Testis (tissue), 3 donors: ENCODE data around the gene PRCP. TPM values are rescaled to one million over a fixed set of nuclear protein-coding genes. Genes with fewer than 3 reads are reported as not detected.

Experiments used
- DNase-seq: peaks from one replicate; pipeline ENCODE4 v3.0.0-alpha.2; 2019
- H3K27ac ChIP-seq, 2 donors: fragments of 200-600 bp; sonication (generic); one replicate each; pipeline ENCODE4 v1.5.1; 2019
- H3K27me3 ChIP-seq: fragments of 200-600 bp; sonication (generic); one replicate; pipeline ENCODE4 v1.5.1; 2019
- H3K36me3 ChIP-seq: fragments of 200-600 bp; sonication (generic); one replicate; pipeline ENCODE4 v1.5.1; 2017; ENCODE audit warnings: low read depth; ENCODE audit errors: missing control alignments
- H3K4me1 ChIP-seq: fragments of 200-600 bp; sonication (generic); one replicate; pipeline ENCODE4 v1.5.1; 2019
- H3K4me3 ChIP-seq, 2 donors: fragments of 200-600 bp; sonication (generic); one replicate each; pipeline ENCODE4 v1.5.1; 2017 to 2019
- H3K9me3 ChIP-seq: fragments of 200-600 bp; sonication (generic); one replicate; pipeline ENCODE4 v1.5.1; 2017
- POLR2A ChIP-seq: fragments of 450-650 bp; IDR thresholded peaks from one replicate; pipeline ENCODE4 v1.6.1; 2017; ENCODE audit warnings: antibody characterized with exemption, mild to moderate bottlenecking, moderate library complexity
- WGBS, 2 donors: methylation state at CpG; one replicate each; pipeline ENCODE4 v1.1.5; 2018; 5-methylcytosine and 5-hydroxymethylcytosine counted together
- intact Hi-C: fragments of 100-400 bp; cut with DNase I; formaldehyde crosslinking; loops from one replicate; pipeline ENCODE4 v1.15.1; 2023; ENCODE audit warnings: low total_unique reads
- polyA plus RNA-seq: library from polyadenylated mRNA; stranded (reverse); fragments of 350-450 nt; fragmentation: Illumina TruSeq; extraction: RNeasy Lipid Tissue Mini Kit (QIAGEN cat#74804); gene quantifications from one replicate; pipeline ENCODE4 v1.2.3, GENCODE V29; 2014; ENCODE audit warnings: low read depth, low replicate concordance; ENCODE audit not compliant: insufficient read depth
- total RNA-seq, 2 donors: library from RNA; depleted of rRNA; stranded (reverse); fragments of >200 nt; gene quantifications; one replicate each; pipeline ENCODE4 v1.2.3, GENCODE V29; 2016
- TF ChIP-seq, protein P1 (sequence below), 3 experiments: fragments of 450-650 bp in 2 of 3; fragments of 200-600 bp in 1 of 3; sonication (generic) in 1 of 3; IDR thresholded peaks; one replicate each; pipeline ENCODE4 v1.5.1; 2016 to 2019; ENCODE audit warnings: antibody characterized with exemption in 3 of 3, mild to moderate bottlenecking in 2 of 3, moderate library complexity in 1 of 3

The PRCP gene
- total and polyA plus RNA-seq, 3 donors from 2014 or later: 41.3 to 118 (median 46.9) TPM

DNA sequence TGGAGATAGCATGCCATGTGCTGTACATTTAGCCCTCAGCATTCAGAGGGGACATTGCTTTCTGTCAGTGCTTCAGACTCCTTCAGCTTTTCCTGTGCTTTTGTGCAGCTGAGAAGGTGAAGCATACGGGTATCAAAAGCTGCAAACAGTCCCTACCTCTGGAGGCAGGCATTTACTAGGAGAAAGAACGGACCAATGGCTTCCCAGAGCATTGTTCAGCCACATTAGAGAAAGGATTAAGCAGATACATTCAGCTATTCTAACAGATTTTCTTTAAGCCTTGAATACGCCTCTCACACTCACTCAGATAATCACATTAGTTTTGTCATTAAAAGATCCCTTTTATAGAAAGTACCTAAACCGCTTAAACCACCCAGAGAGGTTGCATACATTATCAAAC is 85.9 kb downstream of the PRCP start:
- 89 to 93% methylated on average over 4 of the region's 4 CpGs for WGBS, 2 donors
- no peak overlapping the region for H3K4me3 ChIP-seq
- DNase-seq: no peak
- TF ChIP-seq POLR2A: no peak
- TF ChIP-seq, protein P1, sequence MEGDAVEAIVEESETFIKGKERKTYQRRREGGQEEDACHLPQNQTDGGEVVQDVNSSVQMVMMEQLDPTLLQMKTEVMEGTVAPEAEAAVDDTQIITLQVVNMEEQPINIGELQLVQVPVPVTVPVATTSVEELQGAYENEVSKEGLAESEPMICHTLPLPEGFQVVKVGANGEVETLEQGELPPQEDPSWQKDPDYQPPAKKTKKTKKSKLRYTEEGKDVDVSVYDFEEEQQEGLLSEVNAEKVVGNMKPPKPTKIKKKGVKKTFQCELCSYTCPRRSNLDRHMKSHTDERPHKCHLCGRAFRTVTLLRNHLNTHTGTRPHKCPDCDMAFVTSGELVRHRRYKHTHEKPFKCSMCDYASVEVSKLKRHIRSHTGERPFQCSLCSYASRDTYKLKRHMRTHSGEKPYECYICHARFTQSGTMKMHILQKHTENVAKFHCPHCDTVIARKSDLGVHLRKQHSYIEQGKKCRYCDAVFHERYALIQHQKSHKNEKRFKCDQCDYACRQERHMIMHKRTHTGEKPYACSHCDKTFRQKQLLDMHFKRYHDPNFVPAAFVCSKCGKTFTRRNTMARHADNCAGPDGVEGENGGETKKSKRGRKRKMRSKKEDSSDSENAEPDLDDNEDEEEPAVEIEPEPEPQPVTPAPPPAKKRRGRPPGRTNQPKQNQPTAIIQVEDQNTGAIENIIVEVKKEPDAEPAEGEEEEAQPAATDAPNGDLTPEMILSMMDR (IDR thresholded peaks at IDR 0.05): no peak
- intact Hi-C loops: no loop called here
- H3K36me3 ChIP-seq: no peaks in the 10 kb centered on the region
- H3K9me3 ChIP-seq: no peaks in the 10 kb centered on the region
- H3K27ac ChIP-seq: no peak overlapping the region
- no peaks in the 10 kb centered on the region for H3K4me1 ChIP-seq
- no peaks in the 10 kb centered on the region for H3K27me3 ChIP-seq

DNA sequence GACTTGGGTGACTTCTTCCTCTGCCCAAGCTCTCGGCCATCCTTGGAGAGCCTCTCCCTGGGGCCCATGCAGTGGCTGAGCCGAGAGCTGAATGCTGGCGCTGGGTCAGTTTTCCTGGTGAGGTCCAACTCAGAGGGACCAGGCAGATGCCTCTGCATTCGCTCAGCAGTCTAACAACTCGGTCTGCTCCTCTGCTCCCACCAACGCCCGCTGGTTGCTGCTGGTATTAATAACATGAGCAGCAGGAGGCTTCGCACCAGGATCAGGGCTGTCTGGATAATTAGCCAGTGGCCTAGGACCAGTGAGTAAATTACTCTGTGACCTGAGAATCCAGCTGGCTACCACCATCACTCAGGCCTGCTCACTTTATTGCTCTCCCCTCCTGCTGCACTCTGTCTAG is 88.9 kb downstream of the PRCP start:
- Histone ChIP-seq H3K4me1 (no peaks in the 10 kb centered on the region), H3K27me3 (no peaks in the 10 kb centered on the region), H3K27ac (no peak overlapping the region), H3K9me3 (no peaks in the 10 kb centered on the region), H3K36me3 (no peaks in the 10 kb centered on the region), H3K4me3 (no peak overlapping the region)
- intact Hi-C loops: no loop called here
- WGBS, 2 donors: 88 to 92% methylated on average over 5 to 8 of the region's 8 CpGs
- no peak for TF ChIP-seq POLR2A
- TF ChIP-seq, protein P1 (IDR thresholded peaks at IDR 0.05): no peak
- no peak for DNase-seq

DNA sequence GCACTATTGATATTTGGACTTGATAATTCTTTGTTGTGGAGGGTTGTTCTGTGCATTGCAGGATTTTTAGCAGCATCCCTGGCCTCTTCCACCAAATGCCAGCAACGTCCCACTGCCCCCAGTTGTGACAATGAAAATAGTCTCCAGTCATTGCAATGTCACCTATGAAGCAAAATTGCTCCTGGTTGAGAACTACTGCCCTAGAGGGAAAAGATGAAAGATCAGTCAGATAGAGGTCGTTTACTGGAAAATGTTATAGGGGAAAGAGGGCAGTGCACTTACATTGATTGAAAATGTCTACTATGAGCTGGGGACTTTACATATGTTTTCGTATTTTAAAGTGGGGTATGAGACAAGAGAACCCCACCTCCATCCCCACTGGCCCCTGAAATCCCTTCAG is 89.5 kb downstream of the PRCP start:
- DNase-seq: no peak
- no peaks in the 10 kb centered on the region for H3K27me3 ChIP-seq
- intact Hi-C loops: no loop called here
- TF ChIP-seq POLR2A: no peak
- TF ChIP-seq, protein P1 (IDR thresholded peaks at IDR 0.05): no peak
- H3K36me3 ChIP-seq: no peaks in the 10 kb centered on the region
- WGBS, 2 donors: 80 to 81% methylated on average over 3 of the region's 3 CpGs
- H3K4me1 ChIP-seq: no peaks in the 10 kb centered on the region
- no peaks in the 10 kb centered on the region for H3K9me3 ChIP-seq
- no peak overlapping the region for H3K27ac ChIP-seq
- no peak overlapping the region for H3K4me3 ChIP-seq

DNA sequence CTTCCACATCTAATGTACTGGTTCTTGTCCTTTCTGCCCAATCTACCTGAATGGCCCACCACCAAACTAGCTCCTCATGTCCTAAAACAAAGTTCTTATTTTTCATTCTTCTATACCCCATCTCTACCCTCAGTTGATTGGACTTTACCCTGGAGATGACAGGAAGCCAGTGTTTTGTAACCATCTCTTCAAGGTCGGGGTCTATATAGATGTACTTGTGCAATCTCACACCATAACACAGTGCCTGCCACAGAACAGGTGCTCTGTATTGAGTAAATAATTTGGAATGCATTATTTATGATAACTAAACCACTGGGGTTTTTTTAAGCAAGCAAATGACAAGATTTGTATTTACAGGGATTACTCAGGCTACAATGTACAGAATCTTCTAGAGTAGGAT is 89.9 kb downstream of the PRCP start:
- Histone ChIP-seq H3K4me1 (no peaks in the 10 kb centered on the region), H3K36me3 (no peaks in the 10 kb centered on the region), H3K27ac (no peak overlapping the region), H3K4me3 (no peak overlapping the region), H3K27me3 (no peaks in the 10 kb centered on the region), H3K9me3 (no peaks in the 10 kb centered on the region)
- no peak for DNase-seq
- 76 to 100% methylated on average over 1 of the region's 1 CpG for WGBS, 2 donors
- intact Hi-C loops: no loop called here
- TF ChIP-seq POLR2A: no peak
- TF ChIP-seq, protein P1 (IDR thresholded peaks at IDR 0.05): no peak

DNA sequence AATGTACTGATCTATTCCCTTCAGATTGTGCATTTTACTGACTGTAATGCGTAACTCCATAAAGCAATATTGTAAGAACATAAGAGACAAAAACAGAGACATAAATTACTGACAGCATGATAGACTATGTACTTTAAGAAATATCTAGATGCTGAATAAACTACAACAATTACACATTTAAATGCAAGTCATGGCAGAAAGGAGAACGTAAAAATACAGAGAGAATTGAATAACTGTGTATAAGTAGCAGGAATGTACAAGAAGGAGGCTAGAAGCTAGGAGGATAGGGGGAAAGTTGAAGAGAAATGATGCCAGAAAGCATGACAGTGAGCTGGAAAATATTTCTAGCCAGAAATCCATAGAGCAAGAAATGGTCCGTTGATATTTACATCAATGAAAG is 92.6 kb downstream of the PRCP start:
- no peaks in the 10 kb centered on the region for H3K9me3 ChIP-seq
- H3K27ac ChIP-seq: no peak overlapping the region
- 82 to 94% methylated on average over 3 of the region's 3 CpGs for WGBS, 2 donors
- no peak overlapping the region for H3K4me3 ChIP-seq
- intact Hi-C loops: no loop called here
- no peak for TF ChIP-seq POLR2A
- TF ChIP-seq, protein P1 (IDR thresholded peaks at IDR 0.05): no peak
- H3K27me3 ChIP-seq: no peaks in the 10 kb centered on the region
- H3K36me3 ChIP-seq: no peaks in the 10 kb centered on the region
- DNase-seq: no peak
- H3K4me1 ChIP-seq: no peaks in the 10 kb centered on the region
